OCI-LY7 (cell line): ENCODE results near the gene ALG8.

Experiments used
- CTCF ChIP-seq: fragments of 200-600 bp; sonication (generic); conservative IDR thresholded peaks from 2 replicates; pipeline ENCODE4 v1.5.1; 2014; ENCODE audit warnings: mild to moderate bottlenecking, antibody characterized with exemption, low read length, moderate library complexity, mixed read lengths
- EZH2phosphoT487 ChIP-seq: fragments of 200-600 bp; sonication (generic); IDR thresholded peaks from 2 replicates; pipeline ENCODE4 v1.6.1; 2018; ENCODE audit warnings: low read depth, borderline replicate concordance, mild to moderate bottlenecking, mixed run types, antibody characterized with exemption, low read length, moderate library complexity, mixed read lengths

- TF ChIP-seq CTCF (no peak), EZH2phosphoT487 (no peak)
Measured at GRCh38 chr11:78132475-78132874, 7.0 kb downstream of the ALG8 start.
